PC-3 (cell line): Measurements from ENCODE around the gene USP40. TPM values are rescaled to one million over a fixed set of nuclear protein-coding genes. Genes with fewer than 3 reads are reported as not detected.

ENCODE experiments used
- ATAC-seq: fragments of 200-7000 bp; cut with Tn5 transposase; 2 replicates; pipeline ENCODE4 v1.9.1; 2020; ENCODE audit warnings: mild to moderate bottlenecking, moderate library complexity
- BruUV-seq: library from RNA; stranded (reverse); fragments of 400-500 nt; replicated peaks from 2 replicates; lab custom pipeline; 2021; lab: Mats Ljungman, UMichigan
- CTCF ChIA-PET: fragments of 300-600 bp; sonication (Branson Sonifier 250); formaldehyde crosslinking; loops from one replicate; lab custom pipeline; 2022; ENCODE audit warnings: antibody characterized with exemption; lab: Charles Lee
- POLR2A ChIA-PET: fragments of 300-600 bp; sonication (Branson Sonifier 250); formaldehyde crosslinking; loops from one replicate; lab custom pipeline; 2022; ENCODE audit warnings: antibody characterized with exemption; ENCODE audit not compliant: unreplicated experiment; lab: Charles Lee
- DNase-seq: peaks from one replicate; pipeline ENCODE4 v3.0.0-alpha.2; 2015
- H2AFZ ChIP-seq: fragments of 300-600 bp; sonication (generic); 2 replicates; pipeline ENCODE4 v1.6.0; 2016; ENCODE audit warnings: antibody characterized with exemption, low read length
- H3F3A ChIP-seq: fragments of 300-600 bp; sonication (generic); one replicate; pipeline ENCODE4 v1.6.0; 2017; ENCODE audit warnings: antibody characterized with exemption, low read length, control low read depth, mild to moderate bottlenecking; ENCODE audit not compliant: unreplicated experiment
- H3K27ac ChIP-seq: fragments of 300-600 bp; sonication (generic); 2 replicates; pipeline ENCODE4 v1.5.1; 2016; ENCODE audit warnings: mild to moderate bottlenecking, low read length
- H3K27me3 ChIP-seq: fragments of 300-600 bp; sonication (generic); 2 replicates; pipeline ENCODE4 v1.6.1; 2016; ENCODE audit warnings: low read length, mixed read lengths
- H3K36me3 ChIP-seq: fragments of 300-600 bp; sonication (generic); 2 replicates; pipeline ENCODE4 v1.6.1; 2016; ENCODE audit warnings: low read depth, mixed run types, low read length, mixed read lengths
- H3K4me1 ChIP-seq: fragments of 300-600 bp; sonication (generic); 2 replicates; pipeline ENCODE4 v1.5.1; 2016; ENCODE audit warnings: low read length; ENCODE audit not compliant: insufficient read depth
- H3K4me2 ChIP-seq: fragments of 300-600 bp; sonication (generic); 2 replicates; pipeline ENCODE4 v1.6.0; 2016; ENCODE audit warnings: low read length
- H3K4me3 ChIP-seq: fragments of 300-600 bp; sonication (generic); 2 replicates; pipeline ENCODE4 v1.5.1; 2016; ENCODE audit warnings: mild to moderate bottlenecking, low read length, mixed read lengths
- H3K79me2 ChIP-seq: fragments of 300-600 bp; sonication (generic); 2 replicates; pipeline ENCODE4 v1.6.1; 2017; ENCODE audit warnings: low read length, mixed read lengths
- H3K9ac ChIP-seq: fragments of 300-600 bp; sonication (generic); 2 replicates; pipeline ENCODE4 v1.6.0; 2016; ENCODE audit warnings: mild to moderate bottlenecking, low read length
- H3K9me2 ChIP-seq: fragments of 300-600 bp; sonication (generic); replicated peaks from 2 replicates; pipeline ENCODE4 v1.6.1; 2016; ENCODE audit warnings: mixed run types, low read length, mixed read lengths
- H3K9me3 ChIP-seq: fragments of 300-600 bp; sonication (generic); 2 replicates; pipeline ENCODE4 v1.6.1; 2016; ENCODE audit warnings: low read length, mixed read lengths
- H4K20me1 ChIP-seq: fragments of 300-600 bp; sonication (generic); 2 replicates; pipeline ENCODE4 v1.6.1; 2016; ENCODE audit warnings: low read length, mixed read lengths
- EZH2 ChIP-seq: fragments of 300-600 bp; sonication (generic); IDR thresholded peaks from one replicate; pipeline ENCODE4 v1.6.1; 2017; ENCODE audit warnings: antibody characterized with exemption, mild to moderate bottlenecking, low read length; ENCODE audit not compliant: unreplicated experiment
- EZH2phosphoT487 ChIP-seq: fragments of 300-600 bp; sonication (generic); IDR thresholded peaks from 2 replicates; pipeline ENCODE4 v1.6.1; 2018; ENCODE audit warnings: mild to moderate bottlenecking, antibody characterized with exemption, low read length, borderline replicate concordance
- intact Hi-C: fragments of 100-400 bp; cut with micrococcal nuclease; formaldehyde crosslinking; loops from 2 replicates; pipeline ENCODE4 v1.9.0; 2023
- total RNA-seq: library from RNA; depleted of rRNA; stranded (reverse); fragments of >200 nt; gene quantifications from 2 replicates; pipeline ENCODE4 v1.2.3, GENCODE V29; 2014
- TF ChIP-seq, protein P1 (sequence below): fragments of 300-600 bp; sonication (generic); conservative IDR thresholded peaks from 2 replicates; pipeline ENCODE4 v1.5.1; 2017; ENCODE audit warnings: antibody characterized with exemption, low read depth, mild to moderate bottlenecking, low read length

Gene USP40
- total RNA-seq, 1 experiment from 2014 or later, result 32.1 TPM

DNA sequence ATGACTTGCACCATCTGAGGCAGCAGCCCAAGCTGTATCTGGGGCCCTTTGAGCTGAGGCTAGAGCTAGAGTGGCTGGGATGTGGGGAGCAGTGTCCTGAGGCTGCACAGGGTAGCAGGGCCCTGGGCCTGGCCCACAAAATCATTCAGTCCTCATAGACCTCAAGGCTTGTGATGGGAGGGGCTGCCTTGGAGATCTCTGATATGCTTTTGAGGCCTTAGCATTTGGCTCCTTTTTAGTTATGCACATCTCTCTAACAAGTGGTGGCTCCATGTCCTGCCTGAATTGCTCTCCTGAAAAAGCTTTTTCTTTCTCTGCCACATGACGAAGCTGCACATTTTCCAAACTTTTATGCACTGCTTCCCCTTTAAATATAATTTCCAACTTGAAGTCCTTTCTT, 39.1 kb upstream of the USP40 start:
- DNase-seq (no peak), ATAC-seq (no peak)
- Histone ChIP-seq H2AFZ (no peak overlapping the region), H3F3A (no peaks in the 10 kb centered on the region), H4K20me1 (no peaks in the 10 kb centered on the region), H3K9ac (no peak overlapping the region), H3K79me2 (no peaks in the 10 kb centered on the region), H3K36me3 (no peaks in the 10 kb centered on the region), H3K9me2 (no peaks in the 10 kb centered on the region), H3K9me3 (0 out of 2 replicates have a peak, but pooled peaks cover 4% of the 10 kb centered on the region), H3K4me3 (no peak overlapping the region), H3K27ac (no peak overlapping the region), H3K4me2 (no peak overlapping the region), H3K27me3 (no peaks in the 10 kb centered on the region), H3K4me1 (no peaks in the 10 kb centered on the region)
- CTCF ChIA-PET, result no interaction called here
- intact Hi-C loops, result no loop called here
- BruUV-seq, result no TSS peak
- POLR2A ChIA-PET, result no interaction called here
- TF ChIP-seq, protein P1, sequence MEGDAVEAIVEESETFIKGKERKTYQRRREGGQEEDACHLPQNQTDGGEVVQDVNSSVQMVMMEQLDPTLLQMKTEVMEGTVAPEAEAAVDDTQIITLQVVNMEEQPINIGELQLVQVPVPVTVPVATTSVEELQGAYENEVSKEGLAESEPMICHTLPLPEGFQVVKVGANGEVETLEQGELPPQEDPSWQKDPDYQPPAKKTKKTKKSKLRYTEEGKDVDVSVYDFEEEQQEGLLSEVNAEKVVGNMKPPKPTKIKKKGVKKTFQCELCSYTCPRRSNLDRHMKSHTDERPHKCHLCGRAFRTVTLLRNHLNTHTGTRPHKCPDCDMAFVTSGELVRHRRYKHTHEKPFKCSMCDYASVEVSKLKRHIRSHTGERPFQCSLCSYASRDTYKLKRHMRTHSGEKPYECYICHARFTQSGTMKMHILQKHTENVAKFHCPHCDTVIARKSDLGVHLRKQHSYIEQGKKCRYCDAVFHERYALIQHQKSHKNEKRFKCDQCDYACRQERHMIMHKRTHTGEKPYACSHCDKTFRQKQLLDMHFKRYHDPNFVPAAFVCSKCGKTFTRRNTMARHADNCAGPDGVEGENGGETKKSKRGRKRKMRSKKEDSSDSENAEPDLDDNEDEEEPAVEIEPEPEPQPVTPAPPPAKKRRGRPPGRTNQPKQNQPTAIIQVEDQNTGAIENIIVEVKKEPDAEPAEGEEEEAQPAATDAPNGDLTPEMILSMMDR, result no peak
- TF ChIP-seq EZH2phosphoT487 (no peak), EZH2 (no peak)

DNA sequence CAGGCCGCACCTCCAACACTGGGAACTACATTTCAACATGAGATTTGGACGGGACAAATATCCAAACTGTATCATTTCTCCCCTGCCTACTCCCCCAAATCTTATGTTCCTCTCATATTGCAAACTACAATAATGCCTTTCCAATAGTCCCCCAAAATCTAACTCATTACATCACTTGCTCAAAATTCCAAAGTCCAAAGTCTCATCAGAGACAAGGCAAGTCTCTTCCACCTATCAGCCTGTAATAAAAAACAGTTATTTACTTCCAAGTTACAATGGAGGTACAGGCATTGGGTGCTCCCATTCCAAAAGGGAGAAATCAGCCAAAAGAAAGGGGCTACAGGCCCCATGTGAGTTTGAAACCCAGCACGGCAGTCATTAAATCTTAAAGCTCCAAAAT, 38.2 kb upstream of the USP40 start:
- DNase-seq (no peak), ATAC-seq (no peak)
- no TSS peak for BruUV-seq
- POLR2A ChIA-PET, result no interaction called here
- intact Hi-C loops, result no loop called here
- Histone ChIP-seq H4K20me1 (no peaks in the 10 kb centered on the region), H2AFZ (no peak overlapping the region), H3K27me3 (no peaks in the 10 kb centered on the region), H3F3A (no peaks in the 10 kb centered on the region), H3K9me2 (no peaks in the 10 kb centered on the region), H3K9ac (no peak overlapping the region), H3K9me3 (0 out of 2 replicates have a peak, but pooled peaks cover 4% of the 10 kb centered on the region), H3K4me1 (no peaks in the 10 kb centered on the region), H3K4me2 (no peak overlapping the region), H3K79me2 (no peaks in the 10 kb centered on the region), H3K4me3 (no peak overlapping the region), H3K27ac (no peak overlapping the region), H3K36me3 (no peaks in the 10 kb centered on the region)
- TF ChIP-seq, protein P1, result no peak
- TF ChIP-seq EZH2, result no peak
- no peak for TF ChIP-seq EZH2phosphoT487
- CTCF ChIA-PET, result no interaction called here

DNA sequence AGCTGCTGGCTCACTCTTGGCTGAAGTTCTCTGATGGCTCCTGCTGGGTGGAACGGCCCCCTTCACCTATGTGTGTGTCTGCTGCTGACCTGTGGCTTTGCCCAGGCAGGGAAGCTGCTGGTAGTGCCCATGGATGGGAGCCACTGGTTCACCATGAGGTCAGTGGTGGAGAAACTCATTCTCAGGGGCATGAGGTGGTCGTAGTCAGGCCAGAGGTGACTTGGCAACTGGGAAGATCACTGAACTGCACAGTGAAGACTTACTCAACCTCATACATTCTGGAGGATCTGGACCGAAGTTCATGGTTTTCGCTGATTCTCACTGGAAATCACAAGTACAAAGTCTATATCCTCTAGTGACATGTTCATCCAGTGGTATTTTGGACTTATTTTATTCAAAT, 36.9 kb upstream of the USP40 start:
- Histone ChIP-seq H3K79me2 (no peaks in the 10 kb centered on the region), H2AFZ (no peak overlapping the region), H3F3A (no peaks in the 10 kb centered on the region), H3K9me2 (no peaks in the 10 kb centered on the region), H3K4me3 (no peak overlapping the region), H3K36me3 (no peaks in the 10 kb centered on the region), H3K9me3 (0 out of 2 replicates have a peak, but pooled peaks cover 4% of the 10 kb centered on the region), H4K20me1 (no peaks in the 10 kb centered on the region), H3K27me3 (no peaks in the 10 kb centered on the region), H3K9ac (no peak overlapping the region), H3K27ac (no peak overlapping the region), H3K4me2 (no peak overlapping the region), H3K4me1 (no peaks in the 10 kb centered on the region)
- intact Hi-C loops, result no loop called here
- TF ChIP-seq, protein P1, result no peak
- TF ChIP-seq EZH2, result no peak
- TF ChIP-seq EZH2phosphoT487, result no peak
- ATAC-seq (no peak), DNase-seq (no peak)
- CTCF ChIA-PET, result no interaction called here
- POLR2A ChIA-PET, result no interaction called here
- no TSS peak for BruUV-seq
